ENCODE data around the gene GRID2. TPM values are rescaled to one million over a fixed set of nuclear protein-coding genes. Genes with fewer than 3 reads are reported as not detected.

GRID2 gene
- polyA plus RNA-seq, 1 experiment, result not detected

GRCh38 chr4:93561842-93562241, 1258.1 kb downstream of the GRID2 start:
- Histone ChIP-seq H3K9me3 (ENCODE audit: control insufficient read depth, insufficient read depth, low read length) (no peaks in the 10 kb centered on the region), H3K27ac (ENCODE audit: low read depth, low read length) (no peak overlapping the region), H3K4me3 (ENCODE audit: low read depth, low read length) (no peak overlapping the region), H3K27me3 (ENCODE audit: control insufficient read depth, insufficient read depth, low read length) (no peaks in the 10 kb centered on the region)
- CTCF ChIA-PET, result no interaction called here
- no peak for TF ChIP-seq CTCF (IDR thresholded peaks at IDR 0.05; ENCODE audit: low read depth, low read length)
- DNase-seq (ENCODE audit: low read depth, low spot score), result no peak
- POLR2A ChIA-PET, result no interaction called here

- Histone ChIP-seq H3K27ac (ENCODE audit: low read depth, low read length) (no peak overlapping the region), H3K27me3 (ENCODE audit: control insufficient read depth, insufficient read depth, low read length) (no peaks in the 10 kb centered on the region), H3K9me3 (ENCODE audit: control insufficient read depth, insufficient read depth, low read length) (no peaks in the 10 kb centered on the region), H3K4me3 (ENCODE audit: low read depth, low read length) (no peak overlapping the region)
- TF ChIP-seq CTCF (IDR thresholded peaks at IDR 0.05; ENCODE audit: low read depth, low read length), result no peak
- ChIA-PET POLR2A (no interaction called here), CTCF (no interaction called here)
- DNase-seq (ENCODE audit: low read depth, low spot score), result no peak
These were observed 1265.0 kb downstream of the GRID2 start for GRCh38 chr4:93568758-93569157.

GRCh38 chr4:93573285-93573684, 1269.5 kb downstream of the GRID2 start:
- no peak for DNase-seq (ENCODE audit: low read depth, low spot score)
- no peak for TF ChIP-seq CTCF (IDR thresholded peaks at IDR 0.05; ENCODE audit: low read depth, low read length)
- H3K27ac ChIP-seq (ENCODE audit: low read depth, low read length), result no peak overlapping the region
- H3K9me3 ChIP-seq (ENCODE audit: control insufficient read depth, insufficient read depth, low read length), result no peaks in the 10 kb centered on the region
- CTCF ChIA-PET, result no interaction called here
- H3K4me3 ChIP-seq (ENCODE audit: low read depth, low read length), result no peak overlapping the region
- H3K27me3 ChIP-seq (ENCODE audit: control insufficient read depth, insufficient read depth, low read length), result no peaks in the 10 kb centered on the region
- POLR2A ChIA-PET, result no interaction called here

GRCh38 chr4:93578942-93579341, 1275.2 kb downstream of the GRID2 start:
- POLR2A ChIA-PET, result no interaction called here
- no peak for DNase-seq (ENCODE audit: low read depth, low spot score)

GRCh38 chr4:93605163-93605562, 1301.4 kb downstream of the GRID2 start:
- no peak for TF ChIP-seq CTCF (IDR thresholded peaks at IDR 0.05; ENCODE audit: low read depth, low read length)
- ChIA-PET POLR2A (no interaction called here), CTCF (interaction anchor here (0.6 kb wide), 1 partner anchor 10 kb away, joined by 4 read pairs; no protein-coding TSS in a partner anchor)
- H3K4me3 ChIP-seq (ENCODE audit: low read depth, low read length), result no peak overlapping the region
- no peaks in the 10 kb centered on the region for H3K27me3 ChIP-seq (ENCODE audit: control insufficient read depth, insufficient read depth, low read length)
- no peaks in the 10 kb centered on the region; the same call in 1 of the 2 replicates for H3K9me3 ChIP-seq (ENCODE audit: control insufficient read depth, insufficient read depth, low read length)
- H3K27ac ChIP-seq (ENCODE audit: low read depth, low read length), result no peak overlapping the region
- DNase-seq (ENCODE audit: low read depth, low spot score), result no peak

More at GRCh38 chr4:93578942-93579341, 1275.2 kb downstream of the GRID2 start:
- Histone ChIP-seq H3K27me3 (ENCODE audit: control insufficient read depth, insufficient read depth, low read length) (no peaks in the 10 kb centered on the region), H3K9me3 (ENCODE audit: control insufficient read depth, insufficient read depth, low read length) (no peaks in the 10 kb centered on the region), H3K4me3 (ENCODE audit: low read depth, low read length) (no peak overlapping the region), H3K27ac (ENCODE audit: low read depth, low read length) (no peak overlapping the region)
- CTCF ChIA-PET, result no interaction called here
- TF ChIP-seq CTCF (IDR thresholded peaks at IDR 0.05; ENCODE audit: low read depth, low read length), result no peak

Data from AG04450 (cell line).